Colonic mucosa (tissue), 4 donors: ENCODE results near the gene TFF2. TPM values are rescaled to one million over a fixed set of nuclear protein-coding genes. Genes with fewer than 3 reads are reported as not detected.

Source experiments
- DNase-seq: peaks from one replicate; pipeline ENCODE4 v3.0.0-alpha.2; 2020
- H3K27ac ChIP-seq: fragments of 200-600 bp; one replicate; pipeline ENCODE4 v1.8.0; 2021
- H3K27me3 ChIP-seq: fragments of 200-600 bp; one replicate; pipeline ENCODE4 v1.8.0; 2021
- H3K36me3 ChIP-seq: fragments of 200-600 bp; one replicate; pipeline ENCODE4 v1.8.0; 2021
- H3K4me1 ChIP-seq: fragments of 200-600 bp; one replicate; pipeline ENCODE4 v1.8.0; 2021; ENCODE audit warnings: mild to moderate bottlenecking
- H3K4me3 ChIP-seq: fragments of 200-600 bp; one replicate; pipeline ENCODE4 v1.8.0; 2021
- H3K9ac ChIP-seq, 2 donors: one replicate each; pipeline ENCODE4 v1.7.0; 2013; ENCODE audit warnings: control low read depth in 2 of 2, low read depth in 2 of 2, low read length in 2 of 2
- H3K9me3 ChIP-seq: fragments of 200-600 bp; one replicate; pipeline ENCODE4 v1.8.0; 2021
- CTCF ChIP-seq: fragments of 200-600 bp; IDR thresholded peaks from one replicate; pipeline ENCODE4 v1.8.0; 2022; ENCODE audit warnings: antibody characterized with exemption, mild to moderate bottlenecking
- intact Hi-C: fragments of 100-400 bp; cut with DNase I; formaldehyde crosslinking; loops from one replicate; pipeline ENCODE4 v1.14.1; 2022
- total RNA-seq, 2 donors: library from RNA; stranded (reverse); fragmentation: NEBNext Ultra II Directional in 1 of 2; extraction: Animal tissue kit (Norgen Biotek cat#: 25700) in 1 of 2; gene quantifications; one replicate each; pipeline ENCODE4 v1.2.1, GENCODE V29; 2021
- donor health status: healthy.
- donor health status: DM: no; HTN: no; CAD: no.
- donor health status: DM: no; HTN: no; CAD: no.

The TFF2 gene
- total RNA-seq, 2 donors from 2014 or later, result 2.3 to 2.5 TPM

- intact Hi-C loops, result no loop called here
- Histone ChIP-seq H3K4me3 (no peak within 1 kb of the TSS), H3K36me3 (no peaks in the 10 kb centered on the region), H3K4me1 (no peaks in the 10 kb centered on the region), H3K27ac (no peak within 1 kb of the TSS), H3K9ac (no peak within 1 kb of the TSS), H3K27me3 (no peaks in the 10 kb centered on the region), H3K9me3 (no peaks in the 10 kb centered on the region)
- no peak for DNase-seq
- TF ChIP-seq CTCF, result no peak
Measured at GRCh38 chr21:42395905-42396651, 45.3 kb upstream of the TFF2 start, which contains the start of gene TMPRSS3. TSS of gene TMPRSS3 (minus strand) at chr21:42396052. CDS start at chr21:42395417, 635 bp downstream.

- Histone ChIP-seq H3K9ac (no peak overlapping the region), H3K4me1 (no peaks in the 10 kb centered on the region), H3K9me3 (no peaks in the 10 kb centered on the region), H3K27me3 (no peaks in the 10 kb centered on the region), H3K4me3 (no peak overlapping the region), H3K27ac (no peak overlapping the region), H3K36me3 (no peaks in the 10 kb centered on the region)
- no peak for DNase-seq
- no peak for TF ChIP-seq CTCF
- intact Hi-C loops, result no loop called here
Measured at GRCh38 chr21:42395302-42395701, 44.5 kb upstream of the TFF2 start.

DNA sequence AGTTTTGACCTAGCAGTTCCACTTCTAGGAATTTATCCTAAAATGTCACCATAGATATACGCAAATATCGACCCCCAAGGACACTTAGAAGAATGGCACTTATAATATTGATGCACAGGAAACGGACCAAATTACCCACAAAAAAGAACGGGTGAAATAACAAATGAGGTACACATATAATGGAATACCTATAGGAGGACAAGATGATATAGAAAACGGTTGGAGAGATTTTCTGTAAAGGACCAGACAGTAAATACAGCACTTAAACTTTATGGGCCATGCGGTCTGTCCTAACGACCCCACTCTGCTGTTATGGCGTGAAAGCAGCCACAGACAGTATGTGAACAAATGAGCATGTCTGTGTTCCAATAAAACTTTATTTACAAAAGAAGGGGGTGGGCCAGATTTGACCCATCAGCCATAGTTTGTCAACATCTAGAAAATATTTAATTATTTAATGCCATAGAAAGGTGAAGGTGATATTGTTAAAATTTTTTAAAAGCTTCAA lies 42.7 kb upstream of the TFF2 start:
- Histone ChIP-seq H3K4me3 (no peak overlapping the region), H3K27me3 (no peaks in the 10 kb centered on the region), H3K4me1 (no peaks in the 10 kb centered on the region), H3K9ac (no peak overlapping the region), H3K9me3 (no peaks in the 10 kb centered on the region), H3K27ac (no peak overlapping the region), H3K36me3 (no peaks in the 10 kb centered on the region)
- intact Hi-C loops, result no loop called here
- DNase-seq, result no peak
- no peak for TF ChIP-seq CTCF

- no peak overlapping the region for H3K27ac ChIP-seq
- no peak overlapping the region for H3K4me3 ChIP-seq
- TF ChIP-seq CTCF, result no peak
- intact Hi-C loops, result no loop called here
- H3K27me3 ChIP-seq, result no peaks in the 10 kb centered on the region
- H3K9me3 ChIP-seq, result no peaks in the 10 kb centered on the region
- no peaks in the 10 kb centered on the region for H3K36me3 ChIP-seq
- H3K9ac ChIP-seq, result no peak overlapping the region
- DNase-seq, result no peak
- no peaks in the 10 kb centered on the region for H3K4me1 ChIP-seq
Measured at GRCh38 chr21:42392731-42393442, 42.1 kb upstream of the TFF2 start.

DNA sequence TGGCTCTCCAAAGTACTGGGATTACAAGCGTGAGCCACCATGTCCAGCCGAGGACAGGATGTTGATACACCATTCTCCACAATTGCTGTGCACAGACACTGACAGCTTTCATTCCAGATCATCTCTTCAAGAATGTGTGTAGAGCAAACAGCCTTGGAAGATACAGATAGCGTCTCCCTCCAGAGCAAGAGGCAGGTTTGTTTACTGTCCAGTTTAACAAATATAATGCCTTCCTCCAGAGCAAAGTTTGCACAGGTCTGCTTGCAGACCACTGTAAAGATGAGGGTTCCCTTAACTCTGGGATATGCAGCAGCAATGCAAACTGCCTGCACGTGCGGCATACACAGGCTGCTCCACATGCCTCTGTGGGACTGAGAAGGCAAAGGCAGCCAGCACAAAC lies 40.5 kb upstream of the TFF2 start:
- Histone ChIP-seq H3K9me3 (no peaks in the 10 kb centered on the region), H3K36me3 (no peaks in the 10 kb centered on the region), H3K4me3 (no peak overlapping the region), H3K27ac (no peak overlapping the region), H3K4me1 (no peaks in the 10 kb centered on the region), H3K9ac (no peak overlapping the region), H3K27me3 (no peaks in the 10 kb centered on the region)
- no peak for TF ChIP-seq CTCF
- intact Hi-C loops, result no loop called here
- no peak for DNase-seq
